ENCODE data around the gene NQO2.
A peak's percentile ranks its signal among the peaks of the same experiment; 100 is the strongest.
"Not testable (repeated sequence)": the region's sequence is repeated elsewhere in the genome, so short reads cannot be mapped to it uniquely, and the experiment has no call there.

NQO2 gene

DNA sequence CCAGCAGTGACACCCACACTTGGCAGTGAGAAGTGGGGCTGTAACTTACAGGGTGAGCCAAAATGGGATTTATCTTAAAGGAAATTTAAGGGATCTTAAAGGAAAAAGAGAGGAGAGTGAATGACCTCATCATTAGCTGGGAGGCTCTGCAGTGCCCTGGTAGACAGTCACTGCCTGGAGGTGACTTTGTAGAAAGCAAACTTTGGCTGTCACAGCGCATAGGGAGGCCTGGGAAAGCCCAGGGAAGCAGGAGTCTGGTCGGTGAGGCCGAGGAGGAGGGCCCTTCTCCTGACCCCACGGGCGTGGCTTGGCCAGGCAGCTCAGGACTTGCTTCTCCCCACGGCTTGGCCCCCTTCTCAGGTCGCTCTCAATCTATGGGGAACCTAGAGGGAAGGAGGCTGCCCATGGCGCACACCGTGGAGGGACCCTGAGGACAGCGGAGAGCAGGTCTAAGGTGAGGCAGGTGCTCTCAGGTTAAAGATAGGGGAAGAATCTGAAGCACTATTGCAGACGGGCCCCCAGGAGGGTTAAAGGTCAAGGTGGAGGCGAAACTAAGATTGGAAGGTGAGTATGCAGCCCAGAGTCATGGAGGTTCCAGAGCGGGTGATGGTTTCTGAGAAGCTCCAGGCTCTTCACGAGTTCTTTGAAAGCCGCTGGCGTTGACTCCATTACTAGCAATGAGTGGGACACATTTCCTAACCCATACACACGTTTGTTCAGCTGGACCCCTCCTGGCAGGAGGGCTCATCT lies 53.0 kb downstream of the NQO2 start:
- TF ChIP-seq, protein P1, sequence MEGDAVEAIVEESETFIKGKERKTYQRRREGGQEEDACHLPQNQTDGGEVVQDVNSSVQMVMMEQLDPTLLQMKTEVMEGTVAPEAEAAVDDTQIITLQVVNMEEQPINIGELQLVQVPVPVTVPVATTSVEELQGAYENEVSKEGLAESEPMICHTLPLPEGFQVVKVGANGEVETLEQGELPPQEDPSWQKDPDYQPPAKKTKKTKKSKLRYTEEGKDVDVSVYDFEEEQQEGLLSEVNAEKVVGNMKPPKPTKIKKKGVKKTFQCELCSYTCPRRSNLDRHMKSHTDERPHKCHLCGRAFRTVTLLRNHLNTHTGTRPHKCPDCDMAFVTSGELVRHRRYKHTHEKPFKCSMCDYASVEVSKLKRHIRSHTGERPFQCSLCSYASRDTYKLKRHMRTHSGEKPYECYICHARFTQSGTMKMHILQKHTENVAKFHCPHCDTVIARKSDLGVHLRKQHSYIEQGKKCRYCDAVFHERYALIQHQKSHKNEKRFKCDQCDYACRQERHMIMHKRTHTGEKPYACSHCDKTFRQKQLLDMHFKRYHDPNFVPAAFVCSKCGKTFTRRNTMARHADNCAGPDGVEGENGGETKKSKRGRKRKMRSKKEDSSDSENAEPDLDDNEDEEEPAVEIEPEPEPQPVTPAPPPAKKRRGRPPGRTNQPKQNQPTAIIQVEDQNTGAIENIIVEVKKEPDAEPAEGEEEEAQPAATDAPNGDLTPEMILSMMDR (IDR thresholded peaks at IDR 0.05; ENCODE audit: low read depth, low read length), result no peak
- H3K4me3 ChIP-seq (replicated peaks in 1 of 2; ENCODE audit: low read depth in 2 of 2, low read length in 2 of 2), result no peak overlapping the region
- no peak for DNase-seq (ENCODE audit: low read depth in 2 of 2)

DNA sequence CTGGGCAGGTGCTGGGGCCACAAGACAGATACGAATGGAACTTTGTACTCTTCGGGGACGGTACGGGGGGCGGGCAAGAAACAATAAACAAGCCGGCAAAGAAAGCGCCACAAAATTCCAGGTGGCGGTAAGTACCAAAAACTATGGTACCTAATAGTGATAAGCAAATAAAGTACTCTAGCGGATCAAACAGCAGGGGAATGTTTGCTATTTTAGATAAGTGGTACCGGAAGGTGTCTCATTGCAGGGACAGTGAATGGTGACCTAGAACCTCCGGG lies 53.5 kb downstream of the NQO2 start:
- DNase-seq (ENCODE audit: low read depth in 2 of 2), result no peak
- TF ChIP-seq, protein P1 (IDR thresholded peaks at IDR 0.05; ENCODE audit: low read depth, low read length), result no peak
- peak overlapping the region; percentile 40 to 45 for H3K4me3 ChIP-seq (replicated peaks in 1 of 2; ENCODE audit: low read depth in 2 of 2, low read length in 2 of 2)

DNA sequence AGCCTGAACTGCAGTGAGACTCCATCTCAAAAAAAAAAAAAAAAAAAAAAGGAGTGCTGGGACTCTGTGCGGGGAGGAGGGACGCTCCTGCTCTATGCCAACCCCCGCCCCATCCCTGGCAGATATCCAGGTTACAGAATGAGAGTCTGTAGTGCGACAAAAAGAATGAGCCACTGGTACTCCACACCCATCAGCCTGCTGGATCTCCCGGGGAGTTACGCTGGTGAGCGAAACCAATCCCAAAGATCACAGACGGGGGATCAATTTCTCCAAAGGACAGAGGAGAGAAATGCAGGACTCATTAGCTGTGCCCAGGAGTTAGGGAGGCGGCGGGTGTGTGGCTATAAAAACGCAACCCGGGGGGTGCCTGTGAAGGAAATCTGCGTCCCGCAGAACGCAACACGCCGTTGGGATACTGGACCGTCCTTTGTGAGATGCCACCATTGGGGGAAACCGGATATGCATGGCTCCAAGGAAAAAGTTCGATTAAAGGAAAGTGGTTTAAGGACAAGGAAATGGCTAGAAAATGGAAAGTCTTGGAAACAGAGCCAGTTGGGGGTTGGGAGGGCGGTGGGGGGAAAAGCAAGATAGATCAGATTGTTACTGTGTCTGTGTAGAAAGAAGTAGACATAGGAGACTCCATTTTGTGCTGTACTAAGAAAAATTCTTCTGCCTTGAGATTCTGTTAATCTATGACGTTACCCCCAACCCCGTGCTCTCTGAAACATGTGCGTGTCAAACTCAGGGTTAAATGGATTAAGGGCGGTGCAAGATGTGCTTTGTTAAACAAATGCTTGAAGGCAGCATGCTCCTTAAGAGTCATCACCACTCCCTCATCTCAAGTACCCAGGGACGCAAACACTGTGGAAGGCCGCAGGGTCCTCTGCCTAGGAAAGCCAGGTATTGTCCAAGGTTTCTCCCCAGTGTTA lies 54.8 kb downstream of the NQO2 start:
- DNase-seq (ENCODE audit: low read depth in 2 of 2), result peak; percentile 25 to 42
- peak overlapping the region; percentile 35 to 39 for H3K4me3 ChIP-seq (replicated peaks in 1 of 2; ENCODE audit: low read depth in 2 of 2, low read length in 2 of 2)

DNA sequence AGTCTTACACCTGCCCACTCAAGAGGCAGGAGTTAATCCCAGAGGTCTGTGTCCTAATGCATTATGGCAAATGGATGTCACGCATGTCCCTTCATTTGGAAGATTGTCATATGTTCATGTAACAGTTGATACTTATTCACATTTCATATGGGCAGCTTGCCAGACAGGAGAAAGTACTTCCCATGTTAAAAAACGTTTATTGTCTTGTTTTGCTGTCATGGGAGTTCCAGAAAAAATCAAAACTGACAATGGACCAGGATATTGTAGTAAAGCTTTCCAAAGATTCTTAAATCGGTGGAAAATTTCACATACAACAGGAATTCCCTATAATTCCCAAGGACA lies 55.4 kb downstream of the NQO2 start:
- not testable (repeated sequence) for DNase-seq (ENCODE audit: low read depth in 2 of 2); H3K4me3 ChIP-seq (replicated peaks in 1 of 2; ENCODE audit: low read depth in 2 of 2, low read length in 2 of 2)

DNA sequence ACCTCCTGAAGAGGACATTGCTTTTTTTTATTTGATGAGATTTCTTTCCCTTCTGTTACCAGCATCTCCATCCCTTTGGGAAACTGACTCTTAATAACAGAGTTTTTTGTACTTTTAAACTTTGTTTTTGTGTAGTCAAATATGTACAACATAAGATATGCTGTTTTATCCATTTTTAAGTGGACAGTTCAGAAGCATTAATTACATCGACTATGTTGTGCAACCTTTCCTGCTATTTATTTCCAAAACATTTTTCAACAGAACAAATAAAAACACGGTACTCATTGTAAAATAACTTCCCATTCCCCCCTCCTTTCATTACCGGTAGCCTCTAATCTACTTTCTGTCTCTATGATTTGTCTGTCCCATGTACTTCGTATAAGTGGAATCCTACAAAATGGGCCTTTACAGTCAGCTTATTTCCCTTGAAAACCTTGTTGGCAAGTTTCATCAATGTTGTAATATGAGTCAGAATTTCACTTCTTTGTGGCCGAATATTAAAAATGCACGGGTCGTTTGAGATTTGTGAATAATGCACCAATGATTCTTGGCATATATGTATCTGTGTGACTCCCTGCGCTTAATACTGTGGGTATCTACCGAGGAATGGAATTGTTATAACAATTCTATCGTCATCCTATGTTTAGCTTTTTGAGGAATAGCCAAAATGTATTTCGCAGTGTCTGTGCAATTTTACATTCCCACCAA lies 57.5 kb downstream of the NQO2 start:
- TF ChIP-seq, protein P1 (IDR thresholded peaks at IDR 0.05; ENCODE audit: low read depth, low read length), result no peak
- no peak for DNase-seq (ENCODE audit: low read depth in 2 of 2)
- no peak overlapping the region for H3K4me3 ChIP-seq (replicated peaks in 1 of 2; ENCODE audit: low read depth in 2 of 2, low read length in 2 of 2)

DNA sequence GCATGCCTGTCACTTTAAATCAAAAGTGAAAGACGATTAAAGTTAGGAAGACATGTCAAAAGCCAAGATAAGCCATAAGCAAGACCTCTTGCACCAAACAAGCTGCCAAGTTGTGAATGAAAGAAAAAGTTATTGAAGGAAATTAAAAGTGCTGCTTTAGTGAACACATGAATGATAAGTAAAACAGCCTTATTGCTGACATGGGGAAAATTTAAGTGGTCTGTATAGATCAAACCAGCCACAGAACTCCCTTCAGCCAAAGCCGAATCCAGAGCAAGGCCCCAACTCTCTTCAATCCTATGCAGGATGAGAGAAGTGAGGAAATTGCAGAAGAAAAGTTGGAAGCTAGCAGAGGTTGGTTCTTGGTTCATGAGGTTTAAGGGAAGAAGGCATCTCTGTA lies 59.3 kb downstream of the NQO2 start:
- TF ChIP-seq, protein P1 (IDR thresholded peaks at IDR 0.05; ENCODE audit: low read depth, low read length), result no peak
- no peak for DNase-seq (ENCODE audit: low read depth in 2 of 2)

GRCh38 chr6:3060092-3060491 lies 60.4 kb downstream of the NQO2 start:
- DNase-seq (ENCODE audit: low read depth in 2 of 2); H3K4me3 ChIP-seq (replicated peaks in 1 of 2; ENCODE audit: low read depth in 2 of 2, low read length in 2 of 2): not testable (repeated sequence)

More for the DNA sequence above, 59.3 kb downstream of the NQO2 start:
- no peak overlapping the region for H3K4me3 ChIP-seq (replicated peaks in 1 of 2; ENCODE audit: low read depth in 2 of 2, low read length in 2 of 2)

DNA sequence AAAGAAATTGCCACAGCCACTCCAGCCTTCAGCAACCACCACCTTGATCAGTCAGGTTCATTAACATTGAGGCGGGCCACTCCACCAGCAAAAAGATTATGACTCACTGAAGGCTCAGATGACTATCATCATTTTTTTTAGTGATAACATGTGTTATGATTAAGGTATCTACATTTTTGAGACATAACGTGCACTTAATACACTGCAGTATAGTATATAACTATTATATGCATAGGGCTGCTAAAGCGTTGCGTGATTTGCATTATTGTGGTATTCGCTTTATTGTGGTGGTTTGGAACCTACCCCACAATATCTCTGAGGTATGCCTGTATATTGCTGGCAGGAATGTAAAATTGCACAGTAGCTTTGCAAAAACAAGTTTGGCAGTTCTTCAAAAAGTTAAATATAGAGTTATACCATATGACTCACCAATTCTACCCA lies 61.8 kb downstream of the NQO2 start:
- TF ChIP-seq, protein P1 (IDR thresholded peaks at IDR 0.05; ENCODE audit: low read depth, low read length), result peak; percentile 26
- peak; percentile 75 to 83 for DNase-seq (ENCODE audit: low read depth in 2 of 2)
- no peak overlapping the region for H3K4me3 ChIP-seq (replicated peaks in 1 of 2; ENCODE audit: low read depth in 2 of 2, low read length in 2 of 2)

GRCh38 chr6:3063340-3063732 lies 63.6 kb downstream of the NQO2 start:
- H3K4me3 ChIP-seq (replicated peaks in 1 of 2; ENCODE audit: low read depth in 2 of 2, low read length in 2 of 2), result peak overlapping the region; percentile 25 to 76

More at GRCh38 chr6:3063340-3063732, 63.6 kb downstream of the NQO2 start:
- not testable (repeated sequence) for DNase-seq (ENCODE audit: low read depth in 2 of 2)

Measured in cardiac fibroblast (primary cell).